Osteocyte (in vitro differentiated cells): Measurements from ENCODE around the gene ZNF605. TPM values are rescaled to one million over a fixed set of nuclear protein-coding genes. Genes with fewer than 3 reads are reported as not detected.

Experiments
- DNase-seq: peaks from one replicate; pipeline ENCODE4 v3.0.0; 2021; ENCODE audit warnings: mixed read lengths; ENCODE audit not compliant: unreplicated experiment; ENCODE audit errors: extremely low spot score
- H3K27ac Mint-ChIP-seq: one replicate; pipeline ENCODE4 v1.8.0; 2021; ENCODE audit warnings: mild to moderate bottlenecking, mixed read lengths; ENCODE audit not compliant: unreplicated experiment
- H3K27me3 Mint-ChIP-seq: one replicate; pipeline ENCODE4 v1.8.0; 2021; ENCODE audit warnings: mixed read lengths; ENCODE audit not compliant: unreplicated experiment
- H3K36me3 Mint-ChIP-seq: one replicate; pipeline ENCODE4 v1.8.0; 2021; ENCODE audit warnings: mixed read lengths; ENCODE audit not compliant: unreplicated experiment
- H3K4me1 Mint-ChIP-seq: one replicate; pipeline ENCODE4 v1.8.0; 2021; ENCODE audit warnings: mixed read lengths; ENCODE audit not compliant: unreplicated experiment
- H3K4me3 Mint-ChIP-seq: one replicate; pipeline ENCODE4 v1.8.0; 2021; ENCODE audit warnings: mild to moderate bottlenecking, moderate library complexity, mixed read lengths; ENCODE audit not compliant: unreplicated experiment
- H3K9me3 Mint-ChIP-seq: one replicate; pipeline ENCODE4 v1.8.0; 2021; ENCODE audit warnings: mixed read lengths; ENCODE audit not compliant: unreplicated experiment
- CTCF ChIP-seq: fragments of 200-600 bp; sonication (generic); IDR thresholded peaks from 2 replicates; pipeline ENCODE4 v1.5.0; 2021; ENCODE audit warnings: antibody characterized with exemption, mild to moderate bottlenecking, moderate library complexity
- total RNA-seq: library from RNA; stranded (reverse); gene quantifications from 2 replicates; pipeline ENCODE4 v1.2.1, GENCODE V29; 2021

Gene ZNF605
- total RNA-seq, 1 donor from 2014 or later, result 17.8 TPM

DNA sequence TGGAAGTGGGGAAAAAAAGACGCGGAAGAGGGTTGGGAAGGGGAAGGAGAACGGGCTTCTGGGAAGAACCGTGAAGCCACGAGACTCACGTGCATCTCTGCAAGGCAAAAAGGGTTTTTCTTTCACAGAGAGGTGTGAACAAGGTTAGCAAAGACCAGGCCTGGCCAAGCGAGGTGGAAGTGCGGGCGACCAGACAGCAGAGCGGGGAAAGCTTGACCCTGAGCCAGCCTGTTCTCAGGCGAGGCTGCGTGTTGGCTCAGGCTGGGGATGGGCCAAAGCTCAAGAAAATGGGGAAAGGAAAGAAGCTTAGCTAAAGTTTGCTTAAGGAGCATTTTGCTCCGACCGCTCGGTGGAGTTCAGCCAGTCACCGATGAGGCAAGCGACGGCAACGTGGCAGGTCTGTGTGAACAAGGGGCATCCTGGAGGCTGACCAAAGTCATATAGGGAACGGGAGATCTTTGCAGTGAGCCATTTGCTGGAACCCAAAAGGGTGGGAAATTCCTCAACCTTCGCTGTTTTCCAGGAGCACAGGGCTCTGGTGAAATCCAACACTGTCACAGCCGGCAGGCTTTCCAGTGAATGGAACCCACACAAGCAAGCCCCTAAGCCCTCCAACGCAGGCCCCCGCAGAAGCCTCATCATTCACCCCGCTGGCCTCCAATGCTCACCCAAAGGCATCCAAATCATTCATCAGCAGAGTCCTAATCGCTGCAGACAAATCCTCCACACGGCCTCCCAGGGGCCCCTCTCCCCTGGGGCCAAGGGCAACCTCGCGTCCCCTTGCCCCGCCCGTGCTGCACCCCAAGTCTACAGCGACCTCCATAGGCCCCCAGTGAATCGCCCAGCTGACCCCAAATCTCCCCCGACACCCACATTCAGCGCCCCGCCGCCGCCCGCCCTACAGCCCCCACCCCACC lies 754 bp downstream of the ZNF605 start:
- Mint-ChIP-seq H3K36me3 (peaks cover 24% of the 10 kb centered on the region), H3K27me3 (no peaks in the 10 kb centered on the region), H3K4me1 (peaks cover 24% of the 10 kb centered on the region), H3K9me3 (peaks cover 15% of the 10 kb centered on the region), H3K27ac (peak overlapping the region; percentile 88), H3K4me3 (peak overlapping the region; percentile 89)
- peak; percentile 78 for DNase-seq
- TF ChIP-seq CTCF, result no peak

GRCh38 chr12:132954471-132955048 lies 1.5 kb downstream of the ZNF605 start:
- peak overlapping the region; percentile 88 for H3K27ac Mint-ChIP-seq
- H3K4me3 Mint-ChIP-seq, result peak overlapping the region; percentile 89
- peaks cover 25% of the 10 kb centered on the region for H3K36me3 Mint-ChIP-seq
- no peaks in the 10 kb centered on the region for H3K27me3 Mint-ChIP-seq
- peaks cover 24% of the 10 kb centered on the region for H3K4me1 Mint-ChIP-seq
- H3K9me3 Mint-ChIP-seq, result peaks cover 13% of the 10 kb centered on the region
- TF ChIP-seq CTCF, result no peak
- DNase-seq, result peak; percentile 72

- Mint-ChIP-seq H3K4me3 (peak overlapping the region; percentile 30), H3K27ac (no peak overlapping the region), H3K4me1 (peaks cover 24% of the 10 kb centered on the region), H3K9me3 (peaks cover 15% of the 10 kb centered on the region), H3K27me3 (no peaks in the 10 kb centered on the region), H3K36me3 (peaks cover 31% of the 10 kb centered on the region)
- DNase-seq, result no peak
- no peak for TF ChIP-seq CTCF
Observed at GRCh38 chr12:132953771-132954170, 2.3 kb downstream of the ZNF605 start.

- H3K9me3 Mint-ChIP-seq, result peaks cover 19% of the 10 kb centered on the region
- H3K27me3 Mint-ChIP-seq, result no peaks in the 10 kb centered on the region
- H3K27ac Mint-ChIP-seq, result no peak overlapping the region
- no peak overlapping the region for H3K4me3 Mint-ChIP-seq
- peak; percentile 82 for DNase-seq
- peaks cover 37% of the 10 kb centered on the region for H3K36me3 Mint-ChIP-seq
- no peak for TF ChIP-seq CTCF
- peaks cover 24% of the 10 kb centered on the region for H3K4me1 Mint-ChIP-seq
Observed at GRCh38 chr12:132953163-132953425, 3.0 kb downstream of the ZNF605 start.

- peaks cover 24% of the 10 kb centered on the region for H3K4me1 Mint-ChIP-seq
- peaks cover 43% of the 10 kb centered on the region for H3K36me3 Mint-ChIP-seq
- no peak overlapping the region for H3K4me3 Mint-ChIP-seq
- no peaks in the 10 kb centered on the region for H3K27me3 Mint-ChIP-seq
- no peak for TF ChIP-seq CTCF
- peak; percentile 57 for DNase-seq
- peaks cover 22% of the 10 kb centered on the region for H3K9me3 Mint-ChIP-seq
- H3K27ac Mint-ChIP-seq, result no peak overlapping the region
Observed at GRCh38 chr12:132952371-132953162, 3.5 kb downstream of the ZNF605 start.
